Gastroesophageal sphincter (tissue), 4 donors: ENCODE results near the gene ARHGAP25. TPM values are rescaled to one million over a fixed set of nuclear protein-coding genes. Genes with fewer than 3 reads are reported as not detected.

Experiments
- ATAC-seq: fragments of 150-250 bp; one replicate; pipeline ENCODE4 v1.9.1; 2016; ENCODE audit warnings: mild to moderate bottlenecking, moderate library complexity
- H3K27ac ChIP-seq, 4 donors: fragments of 200-600 bp; sonication (generic) in 3 of 4; 1 replicate in 3 of 4; 2 replicates in 1 of 4; pipeline ENCODE4 v1.5.1; 2016 to 2019
- H3K27me3 ChIP-seq: fragments of 200-600 bp; sonication (generic); one replicate; pipeline ENCODE4 v1.5.1; 2019
- H3K36me3 ChIP-seq, 2 donors: fragments of 200-600 bp; sonication (generic); one replicate each; pipeline ENCODE4 v1.5.1; 2019; ENCODE audit warnings: control low read depth in 1 of 2
- H3K4me1 ChIP-seq, 3 donors: fragments of 200-600 bp; sonication (generic); 1 replicate in 2 of 3; 2 replicates in 1 of 3; pipeline ENCODE4 v1.5.1; 2016 to 2019; ENCODE audit warnings: control low read depth in 2 of 3
- H3K4me3 ChIP-seq, 2 donors: fragments of 200-600 bp; sonication (generic); one replicate each; pipeline ENCODE4 v1.5.1; 2019; ENCODE audit warnings: mild to moderate bottlenecking in 1 of 2, moderate library complexity in 1 of 2
- H3K9me3 ChIP-seq, 3 donors: fragments of 200-600 bp; sonication (generic); one replicate each; pipeline ENCODE4 v1.5.1; 2017 to 2019; ENCODE audit warnings: control low read depth in 2 of 3
- CTCF ChIP-seq, 4 experiments: fragments of 200-600 bp in 2 of 4; fragments of 450-650 bp in 2 of 4; sonication (generic) in 1 of 4; IDR thresholded peaks; one replicate each; pipeline ENCODE4 v1.5.1; 2017 to 2019; ENCODE audit warnings: antibody characterized with exemption in 4 of 4, mild to moderate bottlenecking in 2 of 4, moderate library complexity in 2 of 4
- EP300 ChIP-seq: sonication (generic); formaldehyde crosslinking; IDR thresholded peaks from one replicate; pipeline ENCODE4 v1.6.1; 2017; ENCODE audit warnings: antibody characterized with exemption, mild to moderate bottlenecking
- POLR2A ChIP-seq, 2 donors: fragments of 450-650 bp; IDR thresholded peaks; one replicate each; pipeline ENCODE4 v1.6.1; 2017; ENCODE audit warnings: antibody characterized with exemption in 2 of 2, mild to moderate bottlenecking in 2 of 2, moderate library complexity in 1 of 2
- POLR2AphosphoS5 ChIP-seq: sonication (generic); formaldehyde crosslinking; IDR thresholded peaks from one replicate; pipeline ENCODE4 v1.6.1; 2017; ENCODE audit warnings: antibody characterized with exemption
- WGBS, 2 donors: methylation state at CpG; one replicate each; pipeline ENCODE4 v1.1.5; 2018; ENCODE audit warnings: low coverage in 1 of 2; 5-methylcytosine and 5-hydroxymethylcytosine counted together
- total RNA-seq, 4 donors: library from RNA; depleted of rRNA; stranded (reverse); fragments of >200 nt; gene quantifications; one replicate each; pipeline ENCODE4 v1.1.0, GENCODE V29; 2016

ARHGAP25 gene
- total RNA-seq, 4 donors from 2014 or later: 2.2 to 7.3 (median 4.4) TPM

- no peak overlapping the region for H3K27ac ChIP-seq
- 75 to 100% methylated on average over 1 of the region's 3 CpGs for WGBS, 2 donors
- H3K4me3 ChIP-seq: no peak overlapping the region
- no peaks in the 10 kb centered on the region for H3K27me3 ChIP-seq
- no peaks in the 10 kb centered on the region for H3K4me1 ChIP-seq
- H3K36me3 ChIP-seq: no peaks in the 10 kb centered on the region
- no peaks in the 10 kb centered on the region for H3K9me3 ChIP-seq
- TF ChIP-seq EP300: no peak
- TF ChIP-seq POLR2A (IDR thresholded peaks at IDR 0.05): no peak
- no peak for TF ChIP-seq POLR2AphosphoS5
- TF ChIP-seq CTCF (IDR thresholded peaks at IDR 0.05): no peak
- no peak for ATAC-seq
Measured at GRCh38 chr2:68690851-68691250, 43.8 kb upstream of the ARHGAP25 start.

- no peaks in the 10 kb centered on the region for H3K4me1 ChIP-seq
- no peak overlapping the region for H3K4me3 ChIP-seq
- WGBS, 2 donors: 83% methylated on average over 1 of the region's 1 CpG; no CpG with 5 or more reads in 1 of the 2 donors
- peaks cover 0 to 8% (median 0%) of the 10 kb centered on the region in 3 donors for H3K9me3 ChIP-seq
- peaks cover 10% of the 10 kb centered on the region for H3K27me3 ChIP-seq
- no peak for ATAC-seq
- TF ChIP-seq POLR2AphosphoS5 (no peak), POLR2A (IDR thresholded peaks at IDR 0.05) (no peak), CTCF (IDR thresholded peaks at IDR 0.05) (no peak), EP300 (no peak)
- no peak overlapping the region for H3K27ac ChIP-seq
- no peaks in the 10 kb centered on the region for H3K36me3 ChIP-seq
Measured at GRCh38 chr2:68692511-68692910, 42.1 kb upstream of the ARHGAP25 start.

DNA sequence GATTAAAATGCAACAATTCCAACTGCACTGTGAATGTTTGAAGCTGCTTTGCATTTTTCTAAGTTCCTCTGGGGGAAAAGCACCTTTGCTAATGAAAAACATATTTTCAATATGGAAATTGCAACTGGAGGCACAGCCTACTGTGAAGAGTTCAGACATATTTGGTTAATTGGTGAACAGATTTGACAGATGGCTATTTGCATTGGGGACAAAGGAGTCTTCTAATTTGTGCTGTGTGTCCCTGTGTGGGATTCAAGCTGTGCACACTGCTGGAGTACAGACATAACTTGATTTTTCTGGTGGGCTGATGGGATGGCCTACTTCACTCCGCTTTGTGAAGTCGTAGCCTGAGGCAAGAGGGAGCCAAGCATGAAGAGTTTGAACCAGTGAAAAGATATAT lies 40.7 kb upstream of the ARHGAP25 start:
- WGBS, 2 donors: 93 to 100% methylated on average over 2 of the region's 2 CpGs
- Histone ChIP-seq H3K27me3 (peaks cover 10% of the 10 kb centered on the region), H3K9me3 (peaks cover 0 to 8% (median 0%) of the 10 kb centered on the region in 3 donors), H3K4me1 (no peaks in the 10 kb centered on the region), H3K4me3 (no peak overlapping the region), H3K36me3 (no peaks in the 10 kb centered on the region), H3K27ac (no peak overlapping the region)
- no peak for TF ChIP-seq POLR2A (IDR thresholded peaks at IDR 0.05)
- TF ChIP-seq POLR2AphosphoS5: no peak
- no peak for TF ChIP-seq CTCF (IDR thresholded peaks at IDR 0.05)
- no peak for TF ChIP-seq EP300
- ATAC-seq: no peak

- peaks cover 0 to 8% (median 0%) of the 10 kb centered on the region in 3 donors for H3K9me3 ChIP-seq
- no peaks in the 10 kb centered on the region for H3K4me1 ChIP-seq
- TF ChIP-seq EP300 (no peak), POLR2A (IDR thresholded peaks at IDR 0.05) (no peak)
- no peaks in the 10 kb centered on the region for H3K36me3 ChIP-seq
- 91 to 96% methylated on average over 3 to 4 of the region's 4 CpGs for WGBS, 2 donors
- ATAC-seq: no peak
- H3K27me3 ChIP-seq: peaks cover 10% of the 10 kb centered on the region
- no peak overlapping the region for H3K27ac ChIP-seq
- H3K4me3 ChIP-seq: no peak overlapping the region
Measured at GRCh38 chr2:68695971-68696370, 38.6 kb upstream of the ARHGAP25 start.

DNA sequence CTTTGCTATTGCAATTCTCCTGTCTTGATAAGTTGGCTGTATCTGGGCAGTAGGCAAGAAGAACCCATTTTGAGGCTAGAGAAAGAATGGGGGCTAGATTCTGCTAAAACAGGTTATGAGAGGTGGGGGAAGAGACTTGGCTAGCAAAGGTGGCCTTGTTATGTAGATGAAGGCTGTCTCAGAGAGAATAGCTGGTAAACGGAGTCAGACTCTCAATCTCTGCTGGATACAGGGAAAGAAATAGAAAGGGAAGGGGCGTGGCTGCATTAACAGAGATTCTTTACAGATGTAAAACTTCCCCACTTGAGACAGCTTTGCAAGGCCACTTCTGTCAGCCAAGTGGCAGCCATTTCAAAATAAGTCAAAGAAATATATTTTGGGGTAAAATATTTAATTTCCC lies 38.1 kb upstream of the ARHGAP25 start:
- Histone ChIP-seq H3K4me1 (no peaks in the 10 kb centered on the region), H3K36me3 (no peaks in the 10 kb centered on the region), H3K9me3 (peaks cover 0 to 8% (median 0%) of the 10 kb centered on the region in 3 donors), H3K27ac (no peak overlapping the region), H3K4me3 (no peak overlapping the region), H3K27me3 (peaks cover 10% of the 10 kb centered on the region)
- TF ChIP-seq EP300 (no peak), CTCF (IDR thresholded peaks at IDR 0.05) (no peak), POLR2A (IDR thresholded peaks at IDR 0.05) (no peak), POLR2AphosphoS5 (no peak)
- 66 to 93% methylated on average over 2 of the region's 2 CpGs for WGBS, 2 donors
- no peak for ATAC-seq
